ENCODE results near the gene EPB41L4B. TPM values are rescaled to one million over a fixed set of nuclear protein-coding genes. Genes with fewer than 3 reads are reported as not detected.

EPB41L4B gene
- total RNA-seq, 6 experiments from 2014 or later = 0.33 to 0.37 (median 0.35) TPM; not detected in 2

DNA sequence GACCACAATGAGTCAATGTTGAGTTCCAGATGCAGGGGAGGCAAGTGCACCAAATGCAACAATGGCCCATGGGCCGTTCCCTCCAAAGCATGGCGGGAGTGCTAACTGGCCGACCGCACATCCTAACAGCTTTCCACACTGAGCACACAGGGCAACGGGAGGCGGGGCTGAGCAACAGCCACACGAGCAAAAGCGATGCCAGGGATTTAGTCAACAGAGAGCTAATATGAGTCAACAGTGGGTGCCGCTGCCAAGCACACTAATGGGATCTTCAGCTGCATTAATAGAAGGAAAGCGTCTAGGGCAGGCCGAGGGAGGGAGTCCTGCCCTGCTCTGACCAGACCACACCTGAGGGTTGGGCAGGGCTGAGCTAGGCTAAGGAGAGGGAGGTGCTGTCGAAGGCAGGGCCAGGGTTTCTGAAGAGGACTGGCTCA lies 4.6 kb downstream of the EPB41L4B start:
- H3K27me3 Mint-ChIP-seq (ENCODE audit: insufficient read depth) = peaks cover 52% of the 10 kb centered on the region
- H3K9me3 Mint-ChIP-seq = no peaks in the 10 kb centered on the region
- DNase-seq = no peak
- H3K36me3 Mint-ChIP-seq (ENCODE audit: low read depth) = no peaks in the 10 kb centered on the region
- H3K4me3 Mint-ChIP-seq = no peak overlapping the region
- peaks cover 5% of the 10 kb centered on the region; the same call in 1 of the 2 replicates for H3K4me1 Mint-ChIP-seq (ENCODE audit: low read depth)
- TF ChIP-seq, protein P1, sequence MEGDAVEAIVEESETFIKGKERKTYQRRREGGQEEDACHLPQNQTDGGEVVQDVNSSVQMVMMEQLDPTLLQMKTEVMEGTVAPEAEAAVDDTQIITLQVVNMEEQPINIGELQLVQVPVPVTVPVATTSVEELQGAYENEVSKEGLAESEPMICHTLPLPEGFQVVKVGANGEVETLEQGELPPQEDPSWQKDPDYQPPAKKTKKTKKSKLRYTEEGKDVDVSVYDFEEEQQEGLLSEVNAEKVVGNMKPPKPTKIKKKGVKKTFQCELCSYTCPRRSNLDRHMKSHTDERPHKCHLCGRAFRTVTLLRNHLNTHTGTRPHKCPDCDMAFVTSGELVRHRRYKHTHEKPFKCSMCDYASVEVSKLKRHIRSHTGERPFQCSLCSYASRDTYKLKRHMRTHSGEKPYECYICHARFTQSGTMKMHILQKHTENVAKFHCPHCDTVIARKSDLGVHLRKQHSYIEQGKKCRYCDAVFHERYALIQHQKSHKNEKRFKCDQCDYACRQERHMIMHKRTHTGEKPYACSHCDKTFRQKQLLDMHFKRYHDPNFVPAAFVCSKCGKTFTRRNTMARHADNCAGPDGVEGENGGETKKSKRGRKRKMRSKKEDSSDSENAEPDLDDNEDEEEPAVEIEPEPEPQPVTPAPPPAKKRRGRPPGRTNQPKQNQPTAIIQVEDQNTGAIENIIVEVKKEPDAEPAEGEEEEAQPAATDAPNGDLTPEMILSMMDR (IDR thresholded peaks at IDR 0.05) = no peak
- no peak overlapping the region for H3K27ac Mint-ChIP-seq

DNA sequence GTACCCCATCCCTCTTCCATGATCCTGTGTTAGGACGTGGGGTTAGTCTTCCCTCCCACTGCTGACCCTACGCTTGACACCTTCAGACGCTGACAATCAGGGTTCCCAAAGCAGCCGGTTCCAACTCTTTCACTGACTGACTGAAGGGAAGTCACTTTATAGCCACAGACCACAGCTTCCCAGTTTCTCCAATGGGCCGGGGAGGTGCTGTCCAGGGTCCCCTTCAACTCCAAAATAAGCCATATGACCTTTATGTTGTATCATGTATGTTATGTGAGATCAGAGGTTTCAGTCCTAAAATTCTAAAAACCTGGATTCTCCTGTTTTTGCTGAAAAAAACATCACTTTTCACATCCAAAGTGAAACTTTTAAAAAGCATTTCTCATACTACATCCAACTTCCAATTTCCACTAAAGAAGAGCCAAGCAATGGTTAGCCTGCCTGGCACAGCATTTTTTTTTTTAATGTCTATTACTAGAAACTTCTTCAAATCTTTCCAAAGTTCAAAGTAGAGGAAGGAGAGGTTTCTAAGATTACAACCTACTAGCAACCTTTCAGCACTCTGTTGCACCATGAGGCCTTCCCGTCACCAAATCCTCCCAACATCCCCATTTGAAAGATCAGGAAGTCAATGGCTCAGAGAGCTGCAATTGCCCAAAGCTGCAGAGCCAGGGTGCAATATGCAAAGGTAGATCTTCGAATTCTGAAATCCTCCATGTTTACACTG lies 5.2 kb downstream of the EPB41L4B start:
- Mint-ChIP-seq H3K4me1 (ENCODE audit: low read depth) (peaks cover 9% of the 10 kb centered on the region), H3K27me3 (ENCODE audit: insufficient read depth) (peaks cover 55% of the 10 kb centered on the region), H3K36me3 (ENCODE audit: low read depth) (no peaks in the 10 kb centered on the region), H3K9me3 (no peaks in the 10 kb centered on the region), H3K27ac (no peak overlapping the region), H3K4me3 (no peak overlapping the region)
- DNase-seq = no peak
- TF ChIP-seq, protein P1 (IDR thresholded peaks at IDR 0.05) = no peak

DNA sequence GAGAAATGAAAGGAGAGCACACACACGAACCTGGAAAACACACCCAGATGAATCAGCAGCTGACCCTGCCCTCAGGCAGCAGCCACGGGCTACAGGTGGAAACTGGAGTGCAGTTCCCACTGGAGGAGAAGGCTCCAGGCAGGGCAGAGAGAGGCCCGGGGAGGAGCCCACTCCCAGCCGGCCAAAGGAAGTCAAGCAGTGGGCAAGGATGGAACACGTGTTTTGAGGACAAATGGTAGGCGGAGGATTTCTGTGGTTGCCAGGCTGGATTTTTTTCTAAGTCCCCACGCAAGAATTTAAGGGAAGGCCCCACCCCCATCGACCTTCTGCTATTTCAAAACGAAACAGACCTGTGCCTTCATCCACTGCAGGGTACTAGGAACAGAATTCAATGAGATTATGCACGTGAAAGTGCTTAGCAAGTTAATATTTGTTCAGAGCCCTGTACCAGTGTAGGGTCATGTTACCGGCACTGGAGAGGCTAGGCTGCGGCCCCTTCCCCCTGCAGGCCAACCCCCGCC lies 6.8 kb downstream of the EPB41L4B start:
- no peak overlapping the region for H3K27ac Mint-ChIP-seq
- H3K4me1 Mint-ChIP-seq (ENCODE audit: low read depth) = peaks cover 18% of the 10 kb centered on the region
- TF ChIP-seq, protein P1 (IDR thresholded peaks at IDR 0.05) = no peak
- H3K9me3 Mint-ChIP-seq = no peaks in the 10 kb centered on the region
- no peak overlapping the region for H3K4me3 Mint-ChIP-seq
- no peaks in the 10 kb centered on the region for H3K36me3 Mint-ChIP-seq (ENCODE audit: low read depth)
- peaks cover 62% of the 10 kb centered on the region for H3K27me3 Mint-ChIP-seq (ENCODE audit: insufficient read depth)
- no peak for DNase-seq

DNA sequence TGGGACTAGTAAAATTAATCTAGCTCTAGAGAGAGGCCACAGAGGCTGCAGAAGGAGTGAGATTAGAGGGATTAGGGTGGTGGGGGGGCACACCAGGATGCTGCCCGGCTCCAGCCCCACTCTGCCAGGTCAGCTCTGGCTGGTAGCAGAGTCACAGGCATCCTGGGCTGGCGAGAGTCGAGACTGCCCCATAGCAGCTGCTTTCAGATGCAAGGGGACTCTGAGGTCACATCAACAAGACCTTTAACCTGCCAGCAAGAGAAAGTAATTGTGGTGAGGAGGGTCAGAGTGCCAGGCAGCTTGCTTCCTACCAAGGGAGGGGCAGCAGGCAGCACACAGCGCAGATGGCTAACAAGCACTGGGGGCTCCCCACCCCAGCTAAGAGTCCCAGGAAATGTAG lies 7.5 kb downstream of the EPB41L4B start:
- Mint-ChIP-seq H3K27ac (no peak overlapping the region), H3K9me3 (no peaks in the 10 kb centered on the region), H3K4me3 (no peak overlapping the region), H3K36me3 (ENCODE audit: low read depth) (no peaks in the 10 kb centered on the region), H3K4me1 (ENCODE audit: low read depth) (peaks cover 18% of the 10 kb centered on the region), H3K27me3 (ENCODE audit: insufficient read depth) (peaks cover 59% of the 10 kb centered on the region)
- no peak for DNase-seq
- TF ChIP-seq, protein P1 (IDR thresholded peaks at IDR 0.05) = no peak

DNA sequence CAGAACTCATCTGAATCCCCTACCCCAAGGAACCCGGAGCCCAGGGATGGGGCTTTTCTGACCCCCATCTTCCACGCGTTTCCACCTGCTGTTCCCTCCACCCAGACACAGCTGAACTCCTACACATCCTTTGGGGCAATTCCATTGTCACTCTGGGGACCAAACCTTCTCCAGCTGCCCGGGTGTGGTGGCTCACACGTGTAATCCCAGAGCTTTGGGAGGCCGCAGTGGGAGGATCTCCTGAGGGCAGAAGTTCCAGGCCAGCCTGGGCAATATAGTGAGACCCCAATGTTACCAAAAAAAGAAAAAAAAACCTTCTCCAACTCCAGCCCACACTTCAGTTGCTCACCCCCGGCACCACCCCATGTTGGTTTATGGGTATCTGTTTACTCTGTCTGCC lies 8.1 kb downstream of the EPB41L4B start:
- Mint-ChIP-seq H3K4me3 (no peak overlapping the region), H3K36me3 (ENCODE audit: low read depth) (no peaks in the 10 kb centered on the region), H3K27ac (no peak overlapping the region), H3K9me3 (no peaks in the 10 kb centered on the region), H3K4me1 (ENCODE audit: low read depth) (peaks cover 18% of the 10 kb centered on the region), H3K27me3 (ENCODE audit: insufficient read depth) (peaks cover 59% of the 10 kb centered on the region)
- TF ChIP-seq, protein P1 (IDR thresholded peaks at IDR 0.05) = no peak
- DNase-seq = no peak

Data from HFFc6 (cell line).